Measurements from ENCODE around the gene SLC9A2.

- TF ChIP-seq CTCF (IDR thresholded peaks at IDR 0.05) (no peak), ZFX (IDR thresholded peaks at IDR 0.05; ENCODE audit: borderline replicate concordance) (no peak)
These were observed 135.2 kb downstream of the SLC9A2 start for GRCh38 chr2:102754456-102755145.

Data from 22Rv1 (cell line).